CD4-positive, alpha-beta T cell treated with Interleukin-6 at 100 ng/mL for 8 hours (primary cell): ENCODE measurements around the gene PCAT7.
"Not testable (repeated sequence)": the region's sequence is repeated elsewhere in the genome, so short reads cannot be mapped to it uniquely, and the experiment has no call there.

Source experiments
- DNase-seq: peaks from one replicate; pipeline ENCODE4 v3.0.0-alpha.2; 2020; ENCODE audit warnings: mixed read lengths, low spot score

Gene PCAT7

GRCh38 chr9:94563548-94563947, 8.7 kb downstream of the PCAT7 start:
- no peak for DNase-seq

- not testable (repeated sequence) for DNase-seq
Observed at GRCh38 chr9:94564279-94564678, 9.4 kb downstream of the PCAT7 start.

GRCh38 chr9:94566550-94566949, 11.7 kb downstream of the PCAT7 start:
- no peak for DNase-seq

- no peak for DNase-seq
Observed at GRCh38 chr9:94567271-94567670, 12.4 kb downstream of the PCAT7 start.

GRCh38 chr9:94568250-94568889, 13.5 kb downstream of the PCAT7 start:
- DNase-seq, result no peak

GRCh38 chr9:94568972-94569712, 14.3 kb downstream of the PCAT7 start:
- no peak for DNase-seq

GRCh38 chr9:94576131-94576530, 21.2 kb downstream of the PCAT7 start:
- no peak for DNase-seq

GRCh38 chr9:94577036-94577435, 22.2 kb downstream of the PCAT7 start:
- no peak for DNase-seq

GRCh38 chr9:94577571-94577970, 22.7 kb downstream of the PCAT7 start:
- DNase-seq, result no peak

- DNase-seq, result no peak
Observed at GRCh38 chr9:94581728-94582127, 26.8 kb downstream of the PCAT7 start.

GRCh38 chr9:94584555-94584954, 29.7 kb downstream of the PCAT7 start:
- no peak for DNase-seq

- no peak for DNase-seq
Observed at GRCh38 chr9:94586316-94586715, 31.4 kb downstream of the PCAT7 start.

GRCh38 chr9:94586814-94587213, 31.9 kb downstream of the PCAT7 start:
- no peak for DNase-seq

GRCh38 chr9:94588681-94589080, 33.8 kb downstream of the PCAT7 start:
- DNase-seq, result no peak

- DNase-seq, result not testable (repeated sequence)
Observed at GRCh38 chr9:94591046-94591545, 36.2 kb downstream of the PCAT7 start.

GRCh38 chr9:94591876-94592275, 37.0 kb downstream of the PCAT7 start:
- DNase-seq, result no peak

GRCh38 chr9:94592683-94593082, 37.8 kb downstream of the PCAT7 start:
- DNase-seq, result not testable (repeated sequence)

- DNase-seq, result no peak
Observed at GRCh38 chr9:94593459-94594345, 38.8 kb downstream of the PCAT7 start, which contains the start of gene FBP2. Gene FBP2 (minus strand): TSS chr9:94593824. CDS start chr9:94593726, 98 bp downstream.

- no peak for DNase-seq
Observed at GRCh38 chr9:94599102-94599501, 44.2 kb downstream of the PCAT7 start.

GRCh38 chr9:94600258-94600657, 45.4 kb downstream of the PCAT7 start:
- no peak for DNase-seq

GRCh38 chr9:94600715-94601114, 45.8 kb downstream of the PCAT7 start:
- no peak for DNase-seq

GRCh38 chr9:94602666-94603065, 47.8 kb downstream of the PCAT7 start:
- DNase-seq, result no peak
